ENCODE data around the gene WASF3.
A peak's percentile ranks its signal among the peaks of the same experiment; 100 is the strongest.

The WASF3 gene

GRCh38 chr13:26688286-26688685 lies 130.8 kb downstream of the WASF3 start:
- no peak for DNase-seq

GRCh38 chr13:26688980-26689379 lies 131.5 kb downstream of the WASF3 start:
- DNase-seq: no peak

GRCh38 chr13:26693749-26694463 lies 136.4 kb downstream of the WASF3 start:
- DNase-seq: no peak

GRCh38 chr13:26694609-26695359 lies 137.3 kb downstream of the WASF3 start:
- no peak for DNase-seq

GRCh38 chr13:26695360-26695705 lies 137.8 kb downstream of the WASF3 start:
- no peak for DNase-seq

- DNase-seq: no peak
Observed at GRCh38 chr13:26695891-26696311, 138.4 kb downstream of the WASF3 start.

GRCh38 chr13:26697069-26697955 lies 139.8 kb downstream of the WASF3 start:
- no peak for DNase-seq

GRCh38 chr13:26698392-26699196 lies 141.1 kb downstream of the WASF3 start:
- peak; percentile 75 for DNase-seq

- DNase-seq: no peak
Observed at GRCh38 chr13:26699197-26699490, 141.7 kb downstream of the WASF3 start.

GRCh38 chr13:26705536-26705935 lies 148.1 kb downstream of the WASF3 start:
- no peak for DNase-seq

GRCh38 chr13:26706381-26706780 lies 148.9 kb downstream of the WASF3 start:
- no peak for DNase-seq

- no peak for DNase-seq
Observed at GRCh38 chr13:26707122-26708006, 149.9 kb downstream of the WASF3 start.

- no peak for DNase-seq
Observed at GRCh38 chr13:26708007-26708297, 150.5 kb downstream of the WASF3 start.

GRCh38 chr13:26709461-26709860 lies 152.0 kb downstream of the WASF3 start:
- no peak for DNase-seq

- no peak for DNase-seq
Observed at GRCh38 chr13:26710166-26710565, 152.7 kb downstream of the WASF3 start.

- no peak for DNase-seq
Observed at GRCh38 chr13:26711211-26711610, 153.7 kb downstream of the WASF3 start.

- DNase-seq: no peak
Observed at GRCh38 chr13:26713341-26713740, 155.9 kb downstream of the WASF3 start.

GRCh38 chr13:26716984-26717383 lies 159.5 kb downstream of the WASF3 start:
- no peak for DNase-seq

- DNase-seq: no peak
Observed at GRCh38 chr13:26718146-26718545, 160.7 kb downstream of the WASF3 start.

- no peak for DNase-seq
Observed at GRCh38 chr13:26718872-26719271, 161.4 kb downstream of the WASF3 start.

- no peak for DNase-seq
Observed at GRCh38 chr13:26719356-26719945, 162.0 kb downstream of the WASF3 start.

All from activated T-cell treated with anti-CD3 and anti-CD28 coated beads for 4 hours (primary cell).